GM18507 (cell line): ENCODE data around the gene TXNL1.
"Not testable (repeated sequence)": the region's sequence is repeated elsewhere in the genome, so short reads cannot be mapped to it uniquely, and the experiment has no call there.

Experiments
- DNase-seq: peaks from one replicate; pipeline ENCODE4 v3.0.0; 2011; ENCODE audit warnings: low read depth; ENCODE audit not compliant: insufficient read length; ENCODE audit errors: extremely low spot score
- FAIRE-seq: peaks from 2 replicates; lab custom pipeline; 2011; peaks lifted over from hg19 to GRCh38; lab: Jason Lieb, UNC

Gene TXNL1

GRCh38 chr18:56576826-56577573 is 61.4 kb downstream of the TXNL1 start:
- DNase-seq = no peak

GRCh38 chr18:56575819-56576663 is 62.4 kb downstream of the TXNL1 start:
- peak; percentile 69 for FAIRE-seq

More at GRCh38 chr18:56576826-56577573, 61.4 kb downstream of the TXNL1 start:
- FAIRE-seq = no peak

GRCh38 chr18:56574861-56575260 is 63.5 kb downstream of the TXNL1 start:
- FAIRE-seq = no peak

More at GRCh38 chr18:56575819-56576663, 62.4 kb downstream of the TXNL1 start:
- peak; percentile 5 for DNase-seq

GRCh38 chr18:56572267-56572666 is 66.1 kb downstream of the TXNL1 start:
- not testable (repeated sequence) for DNase-seq, FAIRE-seq

More at GRCh38 chr18:56574861-56575260, 63.5 kb downstream of the TXNL1 start:
- no peak for DNase-seq

- no peak for DNase-seq
- no peak for FAIRE-seq
Measured at GRCh38 chr18:56570978-56571377, 67.4 kb downstream of the TXNL1 start.

GRCh38 chr18:56569416-56569815 is 69.0 kb downstream of the TXNL1 start:
- FAIRE-seq = no peak
- no peak for DNase-seq

GRCh38 chr18:56568986-56569385 is 69.4 kb downstream of the TXNL1 start:
- FAIRE-seq (no peak), DNase-seq (no peak)

DNA sequence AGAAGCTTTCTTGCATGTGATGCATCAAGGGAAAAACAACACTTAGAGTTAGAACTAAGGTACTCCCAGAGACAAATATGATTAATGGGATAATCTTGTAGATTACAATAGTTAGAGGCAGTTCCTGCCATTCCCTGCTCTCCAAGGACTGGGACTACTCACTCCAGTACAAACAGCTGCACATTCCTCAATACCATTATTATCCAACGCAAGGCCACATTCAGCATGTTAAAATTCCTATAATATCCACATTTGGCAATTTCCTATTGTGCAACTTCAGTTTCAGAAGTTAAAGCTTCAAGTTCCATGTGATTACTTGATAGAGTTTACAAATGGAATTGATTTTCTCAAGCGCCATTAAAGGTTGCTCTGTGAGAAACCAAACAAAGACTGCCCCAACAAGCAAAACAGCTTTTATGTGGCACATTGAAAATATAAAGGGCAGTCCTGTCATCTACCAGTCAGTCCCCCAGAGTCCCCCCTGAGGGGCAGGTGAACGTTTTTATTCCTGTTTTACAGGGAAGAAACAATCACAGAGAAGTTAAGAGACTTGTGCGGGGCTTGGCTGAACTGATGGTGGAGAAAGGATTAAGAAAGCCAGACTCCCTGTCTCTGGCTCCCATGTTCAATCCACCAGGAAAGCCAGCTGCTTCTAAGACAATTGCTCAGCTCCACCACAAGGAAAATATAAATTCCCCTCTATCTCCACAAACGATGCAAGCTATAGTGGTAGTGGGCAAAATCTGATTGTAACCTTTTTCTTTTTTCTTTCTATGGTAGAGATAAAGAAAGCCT is 72.6 kb downstream of the TXNL1 start:
- DNase-seq = no peak
- FAIRE-seq = no peak

- FAIRE-seq (no peak), DNase-seq (no peak)
Measured at GRCh38 chr18:56565046-56565445, 73.3 kb downstream of the TXNL1 start.

- DNase-seq (no peak), FAIRE-seq (no peak)
Measured at GRCh38 chr18:56563568-56563967, 74.8 kb downstream of the TXNL1 start.

- DNase-seq (no peak), FAIRE-seq (no peak)
Measured at GRCh38 chr18:56562479-56562878, 75.9 kb downstream of the TXNL1 start.

DNA sequence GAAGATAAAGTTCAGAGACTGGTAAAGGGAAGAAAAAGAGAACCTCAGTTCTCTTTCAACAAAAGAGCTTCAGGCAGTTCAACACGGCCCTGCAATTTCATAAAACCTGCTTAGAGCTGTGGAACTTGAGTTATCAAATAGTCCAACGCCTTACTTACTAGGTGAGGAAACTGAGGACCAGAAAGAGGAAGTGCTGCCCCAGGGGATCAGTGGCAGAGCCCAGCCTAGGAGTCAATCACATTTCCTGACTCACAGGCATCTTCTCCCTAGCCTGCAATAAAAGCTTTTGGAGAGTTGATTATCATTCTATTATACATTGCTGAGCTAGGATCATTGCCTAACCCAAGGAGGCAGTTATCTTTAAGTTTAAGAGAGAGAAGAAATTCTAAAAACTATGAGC is 77.4 kb downstream of the TXNL1 start:
- DNase-seq (no peak), FAIRE-seq (no peak)

DNA sequence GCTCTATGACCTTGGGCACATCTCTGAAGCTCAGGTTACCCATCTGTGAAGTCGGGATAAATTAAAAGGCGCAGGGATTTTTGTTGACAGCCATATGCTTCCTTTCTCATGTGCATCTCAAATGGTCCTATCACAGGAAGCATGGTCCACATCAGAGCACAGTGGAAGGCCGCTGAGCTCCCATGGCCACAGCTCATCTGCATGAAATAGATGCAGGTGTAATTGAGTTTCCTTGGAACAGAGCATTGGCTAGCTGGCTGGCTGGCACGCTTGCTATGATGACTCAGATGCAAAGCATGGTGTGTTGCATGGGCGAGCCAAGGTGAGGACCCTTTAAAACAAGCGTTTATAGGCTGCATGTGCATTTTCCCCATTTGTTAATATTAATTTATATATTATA is 79.3 kb downstream of the TXNL1 start:
- no peak for DNase-seq
- no peak for FAIRE-seq

- no peak for DNase-seq
- no peak for FAIRE-seq
Measured at GRCh38 chr18:56556907-56557306, 81.5 kb downstream of the TXNL1 start.

DNA sequence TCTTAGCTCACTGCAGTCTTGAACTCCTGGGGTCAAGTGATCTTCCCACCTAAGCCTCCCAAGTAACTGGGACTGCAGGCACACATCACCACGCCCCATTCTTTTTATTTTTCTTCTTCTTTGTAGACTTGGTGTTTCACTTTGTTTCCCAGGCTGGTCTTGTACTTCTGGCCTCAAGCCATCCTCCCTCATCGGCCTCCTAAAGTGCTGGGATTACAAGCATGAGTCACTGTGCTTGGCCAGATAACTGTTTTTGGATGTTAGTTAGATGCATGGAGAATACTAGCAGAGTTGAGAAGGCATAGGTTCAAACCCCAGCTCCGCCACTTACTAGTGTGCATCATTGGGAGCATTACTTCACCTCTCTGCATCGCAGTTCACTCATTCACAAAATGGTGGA is 88.3 kb downstream of the TXNL1 start:
- no peak for DNase-seq
- no peak for FAIRE-seq
